Activated CD8-positive, alpha-beta memory T cell treated with anti-CD3 and anti-CD28 coated beads for 36 hours (primary cell): ENCODE measurements around the gene TGFA. TPM values are rescaled to one million over a fixed set of nuclear protein-coding genes. Genes with fewer than 3 reads are reported as not detected.

ENCODE experiments used
- total RNA-seq, 2 experiments: library from RNA; stranded (reverse); gene quantifications; one replicate each; pipeline ENCODE4 v1.2.3, GENCODE V29; 2021

TGFA gene
- total RNA-seq, 2 experiments from 2014 or later: 0.11 to 0.13 TPM

Other genes starting within 250 kb of the TGFA start
- 1 to 10 TPM; 2.0 to 2.8 TPM for gene ADD2, start 214.4 kb upstream of the TGFA start, total RNA-seq
- not detected for gene FIGLA, start 236.8 kb upstream of the TGFA start, total RNA-seq